Endothelial cell of umbilical vein (primary cell): ENCODE measurements around the gene KCNMA1.

Source experiments
- EZH2 ChIP-seq: IDR thresholded peaks from 2 replicates; pipeline ENCODE4 v1.6.1; 2012; ENCODE audit warnings: borderline replicate concordance, low read depth, mild to moderate bottlenecking, moderate library complexity, low read length, inconsistent platforms; ENCODE audit not compliant: severe bottlenecking
- TF ChIP-seq, protein P1 (sequence below), 2 donors: IDR thresholded peaks; 1 replicate in 1 of 2; 2 replicates in 1 of 2; pipeline ENCODE4 v1.5.1; 2011; ENCODE audit warnings: low read length in 2 of 2, mild to moderate bottlenecking in 2 of 2, moderate library complexity in 2 of 2, control low read depth in 1 of 2, inconsistent platforms in 1 of 2, low read depth in 1 of 2; ENCODE audit not compliant: insufficient read depth in 1 of 2; ENCODE audit errors: extremely low read depth in 1 of 2

DNA sequence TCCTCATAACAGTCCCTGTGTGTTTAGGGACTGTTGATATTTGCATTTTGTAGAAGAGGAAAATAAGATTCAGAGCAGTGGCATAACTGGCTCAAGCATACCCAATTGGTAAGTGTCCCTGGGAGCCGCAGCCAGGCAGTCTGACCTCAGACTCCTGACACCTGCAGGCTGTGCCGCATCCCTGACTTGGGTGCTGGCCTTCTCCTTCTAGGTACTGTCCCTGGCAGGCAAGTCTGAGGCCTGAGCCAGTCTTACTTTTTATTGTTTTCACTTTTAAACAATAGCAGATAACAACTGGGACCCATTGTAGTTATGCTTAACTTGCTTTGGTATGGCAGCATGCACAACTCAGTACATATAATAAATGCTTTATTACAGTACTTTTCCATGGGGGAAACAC lies 717.0 kb downstream of the KCNMA1 start:
- TF ChIP-seq, protein P1, sequence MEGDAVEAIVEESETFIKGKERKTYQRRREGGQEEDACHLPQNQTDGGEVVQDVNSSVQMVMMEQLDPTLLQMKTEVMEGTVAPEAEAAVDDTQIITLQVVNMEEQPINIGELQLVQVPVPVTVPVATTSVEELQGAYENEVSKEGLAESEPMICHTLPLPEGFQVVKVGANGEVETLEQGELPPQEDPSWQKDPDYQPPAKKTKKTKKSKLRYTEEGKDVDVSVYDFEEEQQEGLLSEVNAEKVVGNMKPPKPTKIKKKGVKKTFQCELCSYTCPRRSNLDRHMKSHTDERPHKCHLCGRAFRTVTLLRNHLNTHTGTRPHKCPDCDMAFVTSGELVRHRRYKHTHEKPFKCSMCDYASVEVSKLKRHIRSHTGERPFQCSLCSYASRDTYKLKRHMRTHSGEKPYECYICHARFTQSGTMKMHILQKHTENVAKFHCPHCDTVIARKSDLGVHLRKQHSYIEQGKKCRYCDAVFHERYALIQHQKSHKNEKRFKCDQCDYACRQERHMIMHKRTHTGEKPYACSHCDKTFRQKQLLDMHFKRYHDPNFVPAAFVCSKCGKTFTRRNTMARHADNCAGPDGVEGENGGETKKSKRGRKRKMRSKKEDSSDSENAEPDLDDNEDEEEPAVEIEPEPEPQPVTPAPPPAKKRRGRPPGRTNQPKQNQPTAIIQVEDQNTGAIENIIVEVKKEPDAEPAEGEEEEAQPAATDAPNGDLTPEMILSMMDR (IDR thresholded peaks at IDR 0.05; ENCODE audit: extremely low read depth in 1 of 2, insufficient read depth in 1 of 2, low read depth in 1 of 2, low read length in 2 of 2): no peak
- no peak for TF ChIP-seq EZH2
